ELF-1 (cell line): ENCODE results near the gene PMEPA1.

Experiments used
- DNase-seq: peaks from one replicate; pipeline ENCODE4 v3.0.0-alpha.2; 2016; ENCODE audit warnings: low read depth, low spot score

PMEPA1 gene

GRCh38 chr20:57662456-57663240, 47.2 kb downstream of the PMEPA1 start:
- DNase-seq = no peak

DNA sequence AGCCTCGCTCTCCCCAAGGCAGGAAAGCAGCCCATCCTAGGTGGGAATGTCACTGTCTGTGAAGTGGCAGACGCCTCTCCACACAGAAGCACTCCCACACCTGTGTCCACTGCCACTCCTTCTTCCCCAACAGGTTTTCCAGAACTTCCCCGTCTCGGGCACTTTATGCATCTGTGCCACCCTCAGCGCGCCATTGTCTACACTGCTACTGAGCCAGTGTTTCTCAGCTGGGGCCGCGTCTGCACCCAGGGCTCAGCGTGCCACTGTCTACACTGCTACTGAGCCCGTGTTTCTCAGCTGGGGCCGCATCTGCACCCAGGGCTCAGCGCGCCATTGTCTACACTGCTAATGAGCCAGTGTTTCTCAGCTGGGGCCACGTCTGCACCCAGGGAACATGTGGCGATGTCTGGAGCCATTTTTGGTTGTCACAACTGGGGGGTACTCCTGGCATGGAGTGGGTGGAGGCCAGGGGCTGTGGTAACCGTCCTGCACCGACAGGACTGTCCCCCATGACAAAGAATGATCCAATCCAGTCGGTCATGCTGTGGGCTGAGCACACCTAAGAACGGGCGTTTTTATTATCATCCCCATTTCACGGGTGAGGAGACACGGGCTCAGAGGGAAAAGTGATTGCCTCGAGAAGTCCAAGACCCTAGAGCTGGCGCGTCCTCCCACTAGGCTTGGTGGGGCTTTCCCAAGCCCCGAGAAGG, 47.9 kb downstream of the PMEPA1 start:
- no peak for DNase-seq

- DNase-seq = no peak
Measured at GRCh38 chr20:57660922-57661745, 48.7 kb downstream of the PMEPA1 start.

GRCh38 chr20:57660181-57660921, 49.5 kb downstream of the PMEPA1 start:
- DNase-seq = no peak

- DNase-seq = no peak
Measured at GRCh38 chr20:57659517-57660180, 50.2 kb downstream of the PMEPA1 start.

GRCh38 chr20:57658833-57659516, 50.8 kb downstream of the PMEPA1 start:
- no peak for DNase-seq

DNA sequence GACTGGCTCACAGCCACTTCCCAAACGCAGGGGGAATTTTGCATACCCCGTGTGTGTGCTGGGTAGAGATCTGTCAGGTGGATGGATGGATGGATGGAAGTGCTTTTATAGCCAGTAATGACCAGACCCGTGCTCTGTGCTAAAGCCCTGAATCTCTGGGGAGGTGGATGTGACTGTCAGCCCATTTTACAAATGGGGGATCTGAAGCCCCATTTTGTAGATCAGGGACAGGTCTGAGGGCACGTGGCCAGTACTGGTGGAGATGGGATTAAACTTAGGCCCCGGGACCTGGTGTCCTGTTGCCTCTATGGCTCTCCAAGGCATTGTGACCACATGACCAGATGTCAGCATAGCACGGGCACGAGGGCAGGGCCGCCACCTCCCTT, 51.4 kb downstream of the PMEPA1 start:
- no peak for DNase-seq

DNA sequence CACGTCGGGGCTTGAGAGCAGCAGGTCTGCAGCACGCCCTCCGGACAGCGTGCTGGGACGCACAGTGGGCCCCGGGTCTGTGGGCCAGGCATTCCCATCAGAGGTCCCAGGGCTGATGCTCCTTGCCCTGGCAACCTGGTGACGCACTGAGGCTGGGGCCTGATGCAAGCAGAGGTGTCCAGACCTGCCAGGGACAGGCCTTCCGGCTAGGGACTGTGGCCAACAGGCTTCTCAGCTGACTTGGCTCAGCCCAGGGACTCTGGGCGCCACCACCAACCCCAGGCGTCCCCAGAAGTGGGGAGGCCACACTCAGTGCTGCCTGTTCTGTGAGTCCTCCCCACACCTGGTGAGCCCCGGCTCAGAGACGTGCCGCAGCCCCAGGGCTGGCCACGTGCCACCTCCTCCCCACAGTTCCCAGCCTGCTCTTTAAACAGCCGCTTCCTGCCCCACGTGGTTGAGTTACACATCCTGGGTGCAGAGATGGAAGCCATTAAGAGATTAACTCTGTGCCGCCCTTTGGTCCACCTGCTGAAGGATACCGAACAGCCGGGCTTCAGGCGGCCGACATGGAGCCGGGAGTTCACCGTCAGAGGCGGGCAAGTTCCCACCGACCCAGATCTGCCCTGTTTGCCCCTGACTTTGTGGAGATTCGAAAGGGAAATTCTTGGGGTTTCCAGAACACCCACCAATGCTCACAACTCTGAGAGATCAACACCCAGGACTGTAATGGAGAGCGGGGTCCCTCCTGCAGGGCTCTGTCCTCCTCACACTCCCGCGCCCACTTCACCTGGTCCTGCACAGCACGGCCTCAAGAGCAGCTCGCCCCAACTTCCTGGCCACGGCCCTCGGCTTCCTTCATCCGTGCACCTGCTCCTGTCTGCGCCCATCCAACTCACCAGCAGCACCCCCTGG, 52.0 kb downstream of the PMEPA1 start:
- no peak for DNase-seq

- DNase-seq = peak; percentile 1
Measured at GRCh38 chr20:57656821-57657534, 52.8 kb downstream of the PMEPA1 start.

GRCh38 chr20:57656252-57656820, 53.5 kb downstream of the PMEPA1 start:
- DNase-seq = no peak

GRCh38 chr20:57655809-57656155, 54.0 kb downstream of the PMEPA1 start:
- no peak for DNase-seq

DNA sequence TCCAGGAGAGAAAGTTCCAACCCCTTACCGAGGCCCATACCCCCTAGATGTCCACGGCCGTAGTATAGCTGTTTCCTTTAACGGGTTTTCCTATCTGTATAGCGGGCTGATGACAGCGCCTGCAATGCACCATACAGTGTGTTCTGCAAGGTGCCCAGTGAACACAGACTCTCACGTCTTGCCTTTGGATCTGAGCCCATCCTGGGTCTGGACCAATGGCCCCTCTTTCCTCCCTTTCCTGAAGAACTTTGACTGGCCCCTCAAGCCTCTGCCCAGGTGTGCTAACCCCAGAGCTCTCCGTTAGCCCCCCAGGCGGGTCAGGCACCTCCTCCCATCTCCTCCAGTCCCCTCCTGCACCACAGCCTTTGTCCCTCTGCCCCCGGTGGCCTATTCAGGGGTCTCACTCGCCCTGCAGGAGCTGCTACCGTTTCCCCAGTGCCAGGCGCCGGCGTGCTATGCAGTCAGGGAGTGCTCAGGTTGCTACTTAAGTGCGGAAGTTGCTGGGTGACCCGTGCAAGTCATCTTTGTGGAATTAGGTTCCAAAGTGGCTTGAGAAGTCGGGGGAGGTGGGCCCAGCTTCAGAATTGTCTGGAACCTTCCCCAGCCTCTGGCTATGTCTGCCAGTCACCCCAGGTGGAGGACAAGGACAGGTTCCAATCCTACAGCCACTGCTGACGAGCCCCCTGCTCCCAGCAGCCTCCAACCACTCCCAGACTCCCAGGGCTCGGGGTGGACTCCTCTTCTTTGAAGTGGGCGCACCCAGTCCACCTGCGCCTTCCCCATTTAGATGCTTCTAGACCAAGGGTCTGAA, 54.6 kb downstream of the PMEPA1 start:
- DNase-seq = peak; percentile 19

GRCh38 chr20:57654363-57654997, 55.3 kb downstream of the PMEPA1 start:
- DNase-seq = peak; percentile 86

DNA sequence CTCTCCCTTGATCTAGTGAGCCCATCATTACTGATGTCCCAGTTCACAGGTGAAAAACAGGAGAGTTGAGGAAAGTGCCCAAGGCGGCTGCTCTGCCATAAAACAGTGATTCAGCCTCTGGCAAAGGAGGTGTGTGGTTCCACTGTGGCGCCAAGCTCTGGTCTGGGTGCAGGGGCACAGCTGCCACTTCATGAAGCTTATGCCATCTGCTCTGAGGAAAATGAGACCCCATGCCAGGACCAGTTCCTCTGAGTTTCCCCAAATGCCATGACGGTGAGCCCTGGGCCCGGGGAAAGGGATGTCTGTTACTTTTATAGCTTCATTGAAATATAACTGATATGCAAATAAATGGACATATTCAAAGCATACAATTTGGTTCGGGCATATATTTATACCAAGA, 55.9 kb downstream of the PMEPA1 start:
- DNase-seq = no peak

- DNase-seq = no peak
Measured at GRCh38 chr20:57653546-57653900, 56.3 kb downstream of the PMEPA1 start.

DNA sequence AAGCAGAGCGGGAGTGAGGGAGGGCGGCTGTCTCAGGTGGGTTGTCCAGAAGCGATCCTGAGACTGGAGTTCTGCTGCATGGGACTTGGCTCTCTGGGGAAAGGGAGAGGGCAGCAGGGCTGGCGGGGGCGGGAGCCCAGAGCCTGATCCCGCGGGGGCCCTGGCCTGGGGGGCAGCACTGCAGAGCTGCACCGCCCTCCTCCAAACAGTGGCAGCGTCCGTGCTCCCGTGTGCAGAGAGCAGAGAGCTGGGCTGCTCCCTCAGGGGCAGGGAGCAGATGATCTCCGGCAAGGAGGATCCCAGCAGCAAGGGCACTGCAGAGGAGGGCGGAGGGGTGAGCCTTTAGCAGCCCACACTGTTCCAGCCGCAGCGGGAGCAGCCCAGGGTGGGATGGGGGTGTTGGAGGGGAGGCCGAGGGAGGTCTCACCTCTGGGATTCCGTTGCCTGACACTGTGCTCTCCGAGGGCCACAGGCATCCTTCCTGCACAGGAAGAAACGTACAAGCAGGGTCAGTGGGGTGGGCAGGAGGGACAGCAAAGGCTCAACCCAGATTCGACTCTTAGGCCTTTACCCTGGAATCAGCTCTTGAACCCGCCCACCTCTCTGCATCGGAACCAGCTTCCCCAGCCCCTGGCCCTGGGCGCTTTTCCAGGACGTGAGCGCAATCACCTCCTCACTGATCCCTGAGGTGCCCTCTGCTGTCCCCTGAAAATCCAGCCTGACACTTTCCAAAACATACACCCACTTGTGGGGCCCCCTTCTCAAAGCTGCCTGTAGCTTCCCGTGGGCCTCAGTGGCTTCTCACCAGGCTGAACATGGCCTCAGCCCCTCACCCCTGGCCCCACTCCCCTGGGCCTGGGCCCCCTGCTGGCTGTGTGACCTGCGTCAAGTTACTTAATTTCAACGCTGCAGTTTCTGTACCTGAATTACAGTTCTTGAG, 56.9 kb downstream of the PMEPA1 start:
- DNase-seq = no peak
